ENCODE data around the gene MFAP3L. TPM values are rescaled to one million over a fixed set of nuclear protein-coding genes. Genes with fewer than 3 reads are reported as not detected.
A peak's percentile ranks its signal among the peaks of the same experiment; 100 is the strongest.
"Not testable (repeated sequence)": the region's sequence is repeated elsewhere in the genome, so short reads cannot be mapped to it uniquely, and the experiment has no call there.

Gene MFAP3L
- total RNA-seq, 1 donor from 2014 or later: 7.4 TPM

- Mint-ChIP-seq H3K9me3 (no peaks in the 10 kb centered on the region), H3K4me1 (ENCODE audit: unreplicated experiment) (no peaks in the 10 kb centered on the region), H3K4me3 (no peak overlapping the region), H3K27ac (no peak overlapping the region), H3K27me3 (no peaks in the 10 kb centered on the region), H3K36me3 (peaks cover 14% of the 10 kb centered on the region)
- DNase-seq (ENCODE audit: extremely low spot score, unreplicated experiment): no peak
- TF ChIP-seq CTCF (conservative IDR thresholded peaks at IDR 0.05): no peak
Observed at GRCh38 chr4:170057866-170058265, 31.7 kb upstream of the MFAP3L start.

GRCh38 chr4:170052919-170053318, 26.7 kb upstream of the MFAP3L start:
- Mint-ChIP-seq H3K36me3 (no peaks in the 10 kb centered on the region), H3K27ac (no peak overlapping the region), H3K4me1 (ENCODE audit: unreplicated experiment) (no peaks in the 10 kb centered on the region), H3K9me3 (no peaks in the 10 kb centered on the region), H3K27me3 (no peaks in the 10 kb centered on the region), H3K4me3 (no peak overlapping the region)
- no peak for DNase-seq (ENCODE audit: extremely low spot score, unreplicated experiment)
- TF ChIP-seq CTCF (conservative IDR thresholded peaks at IDR 0.05): no peak

- Mint-ChIP-seq H3K36me3 (no peaks in the 10 kb centered on the region), H3K4me3 (no peak overlapping the region), H3K27me3 (no peaks in the 10 kb centered on the region), H3K27ac (no peak overlapping the region), H3K4me1 (ENCODE audit: unreplicated experiment) (no peaks in the 10 kb centered on the region), H3K9me3 (no peaks in the 10 kb centered on the region)
- TF ChIP-seq CTCF (conservative IDR thresholded peaks at IDR 0.05): no peak
- no peak for DNase-seq (ENCODE audit: extremely low spot score, unreplicated experiment)
Observed at GRCh38 chr4:170051402-170051801, 25.2 kb upstream of the MFAP3L start.

GRCh38 chr4:170049766-170050165, 23.6 kb upstream of the MFAP3L start:
- H3K4me3 Mint-ChIP-seq: no peak overlapping the region
- no peak overlapping the region for H3K27ac Mint-ChIP-seq
- TF ChIP-seq CTCF (conservative IDR thresholded peaks at IDR 0.05): no peak
- DNase-seq (ENCODE audit: extremely low spot score, unreplicated experiment): no peak
- no peaks in the 10 kb centered on the region for H3K27me3 Mint-ChIP-seq
- no peaks in the 10 kb centered on the region for H3K4me1 Mint-ChIP-seq (ENCODE audit: unreplicated experiment)
- H3K9me3 Mint-ChIP-seq: no peaks in the 10 kb centered on the region
- H3K36me3 Mint-ChIP-seq: no peaks in the 10 kb centered on the region

- Mint-ChIP-seq H3K27me3 (no peaks in the 10 kb centered on the region), H3K27ac (no peak overlapping the region), H3K4me3 (no peak overlapping the region), H3K36me3 (no peaks in the 10 kb centered on the region), H3K9me3 (no peaks in the 10 kb centered on the region), H3K4me1 (ENCODE audit: unreplicated experiment) (no peaks in the 10 kb centered on the region)
- peak; percentile 90 for TF ChIP-seq CTCF (conservative IDR thresholded peaks at IDR 0.05)
- no peak for DNase-seq (ENCODE audit: extremely low spot score, unreplicated experiment)
Observed at GRCh38 chr4:170047771-170048354, 21.7 kb upstream of the MFAP3L start.

GRCh38 chr4:170046156-170046555, 20.0 kb upstream of the MFAP3L start:
- DNase-seq (ENCODE audit: extremely low spot score, unreplicated experiment): not testable (repeated sequence)

More at GRCh38 chr4:170046156-170046555, 20.0 kb upstream of the MFAP3L start:
- not testable (repeated sequence) for H3K27ac Mint-ChIP-seq; H3K36me3 Mint-ChIP-seq; H3K9me3 Mint-ChIP-seq; H3K4me3 Mint-ChIP-seq; H3K27me3 Mint-ChIP-seq; H3K4me1 Mint-ChIP-seq (ENCODE audit: unreplicated experiment)

Measured in type B pancreatic cell (in vitro differentiated cells).